Omental fat pad (tissue), 4 donors: ENCODE measurements around the gene FBXW7. TPM values are rescaled to one million over a fixed set of nuclear protein-coding genes. Genes with fewer than 3 reads are reported as not detected.

Source experiments
- ATAC-seq: fragments of 150-250 bp; one replicate; pipeline ENCODE4 v1.9.1; 2016; ENCODE audit warnings: mild to moderate bottlenecking, moderate library complexity; ENCODE audit not compliant: low FRiP score
- DNase-seq: peaks from one replicate; pipeline ENCODE4 v3.0.0-alpha.2; 2019; ENCODE audit warnings: low spot score
- CTCF ChIP-seq, 3 donors: fragments of 450-650 bp; IDR thresholded peaks; one replicate each; pipeline ENCODE4 v1.5.1; 2016 to 2017; ENCODE audit warnings: antibody characterized with exemption in 3 of 3, mild to moderate bottlenecking in 3 of 3, moderate library complexity in 2 of 3
- total RNA-seq, 4 donors: library from RNA; depleted of rRNA; stranded (reverse); fragments of >200 nt; gene quantifications; one replicate each; pipeline ENCODE4 v1.1.0, GENCODE V29; 2016

The FBXW7 gene
- total RNA-seq, 4 donors from 2014 or later: 44.3 to 62.0 (median 49.9) TPM

GRCh38 chr4:152456609-152457008 is 79.3 kb downstream of the FBXW7 start:
- TF ChIP-seq CTCF (IDR thresholded peaks at IDR 0.05): no peak
- no peak for DNase-seq

DNA sequence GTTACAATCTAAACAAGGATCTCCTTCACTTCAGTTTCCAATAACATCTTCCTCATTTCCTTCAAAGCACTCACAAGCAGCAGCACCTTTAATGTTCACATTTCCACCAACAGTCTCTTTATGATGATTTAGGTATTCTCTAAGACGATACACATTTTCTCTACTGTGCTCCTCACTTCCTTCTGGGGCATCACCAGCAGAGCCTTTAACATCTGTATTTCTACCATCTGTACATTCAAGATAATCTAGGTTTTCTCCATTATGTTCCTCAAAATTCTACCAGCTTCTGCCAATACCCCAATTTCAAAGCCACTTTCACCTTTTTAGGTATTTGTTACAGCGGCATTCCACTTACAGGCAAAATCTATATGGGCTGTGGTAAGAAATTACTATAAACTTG is 80.6 kb downstream of the FBXW7 start:
- ATAC-seq (no peak), DNase-seq (no peak)
- no peak for TF ChIP-seq CTCF (IDR thresholded peaks at IDR 0.05)

More at GRCh38 chr4:152456609-152457008, 79.3 kb downstream of the FBXW7 start:
- ATAC-seq: no peak

GRCh38 chr4:152454398-152455011 is 81.4 kb downstream of the FBXW7 start:
- ATAC-seq: no peak
- TF ChIP-seq CTCF (IDR thresholded peaks at IDR 0.05): no peak
- DNase-seq: no peak

GRCh38 chr4:152451496-152451895 is 84.4 kb downstream of the FBXW7 start:
- DNase-seq (no peak), ATAC-seq (no peak)
- TF ChIP-seq CTCF (IDR thresholded peaks at IDR 0.05): no peak

- ATAC-seq: no peak
These were observed 87.0 kb downstream of the FBXW7 start for GRCh38 chr4:152448854-152449253.

DNA sequence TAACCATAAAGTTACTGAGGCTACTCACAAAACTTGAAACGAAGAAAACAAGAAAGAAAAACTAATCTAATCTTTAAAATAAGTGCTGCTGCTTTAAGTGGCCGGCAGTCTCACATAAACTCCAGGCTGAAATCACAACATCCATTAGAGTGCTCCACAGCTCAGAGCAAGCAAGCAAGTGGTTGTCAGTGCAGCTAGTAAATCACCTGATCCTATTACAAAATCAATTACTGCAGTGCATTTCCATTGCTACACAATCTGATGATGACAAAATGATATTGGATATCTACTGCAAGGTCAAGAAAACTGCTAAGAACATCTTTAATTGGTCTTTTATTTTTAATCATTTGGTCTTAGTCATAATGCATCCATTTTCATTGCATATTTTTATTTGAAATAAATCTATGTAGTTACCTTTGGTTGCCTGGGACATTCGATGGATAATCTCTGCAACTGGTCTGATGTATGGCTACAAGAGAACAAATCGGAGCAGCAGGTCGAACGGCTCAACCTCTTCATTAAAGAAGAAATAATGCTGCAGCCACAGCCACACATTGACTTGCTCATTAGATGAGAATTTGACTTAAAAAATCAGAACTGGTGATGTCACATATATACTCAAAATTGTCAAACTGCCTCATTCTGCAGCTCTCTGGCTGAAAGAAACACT is 87.7 kb downstream of the FBXW7 start:
- ATAC-seq: no peak
- no peak for TF ChIP-seq CTCF (IDR thresholded peaks at IDR 0.05)
- DNase-seq: no peak

More at GRCh38 chr4:152448854-152449253, 87.0 kb downstream of the FBXW7 start:
- DNase-seq: no peak
- no peak for TF ChIP-seq CTCF (IDR thresholded peaks at IDR 0.05)

GRCh38 chr4:152443859-152444258 is 92.0 kb downstream of the FBXW7 start:
- ATAC-seq (no peak), DNase-seq (no peak)
- no peak for TF ChIP-seq CTCF (IDR thresholded peaks at IDR 0.05)
